GM21717 (cell line): Measurements from ENCODE around the gene GALNS.
"Not testable (repeated sequence)": the region's sequence is repeated elsewhere in the genome, so short reads cannot be mapped to it uniquely, and the experiment has no call there.

ENCODE experiments used
- ATAC-seq: cut with Tn5 transposase; IDR thresholded peaks from one replicate; pipeline ENCODE4 v1.9.1; 2021; ENCODE audit warnings: mild to moderate bottlenecking, moderate library complexity; ENCODE audit not compliant: unreplicated experiment

GALNS gene, protein sequence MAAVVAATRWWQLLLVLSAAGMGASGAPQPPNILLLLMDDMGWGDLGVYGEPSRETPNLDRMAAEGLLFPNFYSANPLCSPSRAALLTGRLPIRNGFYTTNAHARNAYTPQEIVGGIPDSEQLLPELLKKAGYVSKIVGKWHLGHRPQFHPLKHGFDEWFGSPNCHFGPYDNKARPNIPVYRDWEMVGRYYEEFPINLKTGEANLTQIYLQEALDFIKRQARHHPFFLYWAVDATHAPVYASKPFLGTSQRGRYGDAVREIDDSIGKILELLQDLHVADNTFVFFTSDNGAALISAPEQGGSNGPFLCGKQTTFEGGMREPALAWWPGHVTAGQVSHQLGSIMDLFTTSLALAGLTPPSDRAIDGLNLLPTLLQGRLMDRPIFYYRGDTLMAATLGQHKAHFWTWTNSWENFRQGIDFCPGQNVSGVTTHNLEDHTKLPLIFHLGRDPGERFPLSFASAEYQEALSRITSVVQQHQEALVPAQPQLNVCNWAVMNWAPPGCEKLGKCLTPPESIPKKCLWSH

DNA sequence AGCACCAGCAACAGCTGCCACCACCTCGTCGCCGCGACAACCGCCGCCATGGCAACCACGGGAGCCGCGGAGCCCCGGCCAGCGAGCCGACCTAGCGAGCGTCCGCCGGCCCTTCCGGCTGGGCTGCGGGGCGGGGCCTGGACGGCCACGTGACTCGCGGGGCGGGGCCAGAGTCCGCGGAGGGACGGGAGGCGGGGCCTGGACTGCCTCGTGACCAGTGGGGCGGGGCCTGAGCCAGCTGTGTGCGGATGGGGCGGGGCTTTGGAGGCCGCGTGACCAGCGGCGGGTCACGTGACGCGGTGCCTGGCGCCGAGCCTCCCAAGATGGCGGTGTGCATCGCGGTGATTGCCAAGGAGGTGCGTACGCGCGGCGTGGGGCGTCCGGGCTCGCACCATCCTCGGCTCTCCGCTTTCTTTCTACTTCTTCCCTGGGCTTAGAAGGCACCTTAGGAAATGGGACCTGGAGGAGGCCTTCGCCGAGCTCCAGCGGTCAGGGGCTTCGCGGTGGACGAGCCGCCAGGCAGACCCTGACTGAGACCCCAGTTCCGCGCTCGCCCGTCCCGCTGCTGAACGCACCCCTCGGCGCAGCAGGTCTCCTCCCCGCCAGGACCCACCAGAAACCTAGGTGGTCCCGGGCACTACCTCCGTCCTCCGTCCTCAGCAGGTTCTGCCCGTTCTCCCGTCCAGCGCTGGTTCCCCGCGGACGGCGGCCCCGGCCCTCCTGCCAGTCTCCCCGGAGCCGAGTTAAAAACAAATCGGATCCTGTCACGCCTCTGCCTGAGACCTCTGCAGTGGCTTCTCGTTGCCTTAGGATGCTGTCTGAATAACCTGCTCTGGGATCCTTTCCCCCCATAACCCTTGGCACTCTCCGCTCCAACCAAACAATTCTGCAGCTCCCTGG lies at the start of gene GALNS, which contains the start of gene TRAPPC2L:
TSS of gene GALNS (minus strand) at position 120 of the 900 bp plus-strand sequence. CDS start at position 50, 70 bp downstream.
TSS of gene TRAPPC2L (plus strand) at position 300 of the 900 bp plus-strand sequence. CDS start at position 324, 24 bp downstream.
- peak; percentile 79 for ATAC-seq

- ATAC-seq: no peak
Observed at GRCh38 chr16:88906020-88906419, 49.3 kb upstream of the GALNS start.

DNA sequence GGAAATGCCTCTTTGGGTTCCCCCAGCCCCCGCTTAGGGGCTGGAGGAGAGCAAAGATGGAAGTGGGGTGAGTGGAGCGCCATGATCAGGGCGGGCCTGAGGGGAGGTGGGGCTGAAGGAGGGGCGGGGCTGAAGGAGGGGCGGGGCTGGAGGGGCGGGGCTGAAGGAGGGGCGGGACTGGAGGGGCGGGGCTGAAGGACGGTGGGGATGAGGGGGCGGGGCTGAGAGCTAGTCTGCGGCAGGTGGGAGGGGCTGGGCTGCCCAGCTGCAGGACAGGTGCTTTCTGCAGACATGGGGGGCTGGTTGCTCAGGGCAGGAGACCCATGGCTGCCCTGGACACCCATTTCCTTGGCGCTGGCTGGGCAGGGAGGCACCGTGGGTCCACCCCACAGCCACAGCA lies 48.8 kb upstream of the GALNS start:
- ATAC-seq: no peak

GRCh38 chr16:88904676-88905365 lies 48.1 kb upstream of the GALNS start:
- no peak for ATAC-seq

DNA sequence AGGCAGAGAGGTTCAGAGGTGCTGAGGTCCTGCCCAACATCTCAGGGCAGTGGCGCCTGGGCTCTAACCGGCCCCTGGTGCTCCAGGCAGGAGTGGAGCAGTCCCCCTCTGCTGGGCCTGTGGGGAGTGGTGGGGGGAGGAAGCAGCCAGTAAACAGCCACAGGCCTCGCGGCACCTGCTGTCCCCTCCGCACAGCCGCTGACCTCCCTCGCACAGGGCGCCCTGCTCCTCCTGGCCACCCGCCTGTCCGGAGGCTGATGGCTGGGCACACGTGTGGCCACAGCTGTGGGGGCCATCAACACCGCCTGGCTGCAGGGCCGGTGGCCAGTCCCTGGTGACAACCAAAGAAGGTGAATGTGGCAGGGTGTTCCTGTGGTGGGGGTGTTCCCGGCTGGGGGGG lies 46.5 kb upstream of the GALNS start:
- no peak for ATAC-seq

GRCh38 chr16:88902744-88903143 lies 46.0 kb upstream of the GALNS start:
- ATAC-seq: no peak

- no peak for ATAC-seq
Observed at GRCh38 chr16:88901718-88902337, 45.1 kb upstream of the GALNS start.

GRCh38 chr16:88900662-88901052 lies 43.9 kb upstream of the GALNS start:
- no peak for ATAC-seq

GRCh38 chr16:88899901-88900661 lies 43.3 kb upstream of the GALNS start:
- ATAC-seq: no peak

DNA sequence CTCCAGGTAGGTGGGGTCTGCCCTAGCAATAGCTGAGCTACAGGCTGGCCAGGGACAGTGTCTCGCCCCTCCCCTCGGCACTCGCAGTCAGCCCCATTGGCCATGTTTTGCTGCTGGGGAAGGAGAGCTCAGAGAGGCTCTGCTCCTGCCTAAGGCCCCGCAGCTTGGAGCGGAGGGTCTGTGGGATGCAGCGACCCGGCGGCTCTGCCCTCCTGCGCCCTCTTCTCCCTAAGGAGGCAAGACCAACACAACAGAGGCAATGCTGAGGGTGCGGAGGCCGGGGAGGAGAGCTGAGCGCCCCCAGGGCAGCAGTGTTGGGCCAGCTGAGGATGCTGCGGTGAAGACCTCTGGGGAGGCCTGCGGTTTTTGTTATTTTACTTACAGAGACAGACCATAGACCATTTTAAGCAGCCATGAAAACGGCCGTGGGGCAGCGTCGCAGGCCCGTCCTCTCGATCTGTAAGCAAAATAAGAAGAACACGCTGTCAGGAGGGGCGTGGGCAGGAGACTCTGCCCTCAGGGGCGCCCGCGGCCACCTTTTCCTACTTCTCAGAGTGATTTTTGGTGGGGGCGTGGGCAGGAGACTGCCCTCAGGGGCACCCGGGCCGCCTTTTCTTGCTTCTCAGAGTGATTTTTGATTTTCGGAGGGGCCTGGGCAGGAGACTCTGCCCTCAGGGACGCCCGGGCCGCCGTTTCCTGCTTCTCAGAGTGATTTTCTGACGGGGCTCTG lies 41.1 kb upstream of the GALNS start:
- no peak for ATAC-seq

DNA sequence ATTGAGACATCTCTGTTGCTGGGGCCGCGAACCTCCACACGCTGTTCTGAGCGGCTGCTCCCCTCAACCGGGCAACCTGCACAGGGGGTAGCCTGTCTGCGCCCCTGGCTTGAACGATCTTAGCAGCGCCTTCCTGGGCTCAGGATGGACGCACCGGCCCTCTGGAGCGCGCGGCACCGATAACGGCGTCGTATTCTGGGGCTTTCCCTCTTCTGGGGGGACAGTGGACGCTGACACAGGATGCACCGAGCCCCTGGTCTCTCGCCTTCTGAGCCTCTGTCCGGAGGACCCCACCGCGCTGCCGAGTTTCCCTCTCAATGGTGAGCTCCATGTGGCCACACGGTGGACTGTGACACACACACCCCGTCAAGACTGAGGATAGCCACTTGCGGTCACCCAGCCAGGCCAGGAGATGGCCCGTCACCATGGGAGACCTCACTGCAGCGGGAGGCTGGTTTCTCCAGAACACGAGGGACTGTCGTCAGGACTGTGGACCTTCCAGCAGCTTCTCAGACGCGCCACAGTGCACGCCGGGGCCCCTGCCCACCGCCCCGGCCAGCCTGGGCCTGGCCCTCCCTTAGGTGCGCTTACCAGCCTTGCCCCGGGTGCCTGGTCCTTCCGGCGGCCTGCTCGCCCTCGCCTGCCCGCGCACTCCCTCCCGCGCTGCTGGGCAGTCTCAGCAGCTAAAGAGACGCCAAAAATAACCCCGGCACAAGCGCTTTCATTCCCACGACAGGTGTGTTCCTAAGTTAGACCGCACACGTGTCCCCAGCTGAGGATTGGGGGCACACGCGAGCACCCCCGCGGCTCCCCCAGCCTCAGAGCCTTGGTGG lies 39.7 kb upstream of the GALNS start:
- ATAC-seq: no peak

- ATAC-seq: no peak
Observed at GRCh38 chr16:88895335-88895734, 38.6 kb upstream of the GALNS start.

GRCh38 chr16:88894681-88895300 lies 38.0 kb upstream of the GALNS start:
- ATAC-seq: no peak

GRCh38 chr16:88894266-88894665 lies 37.5 kb upstream of the GALNS start:
- ATAC-seq: not testable (repeated sequence)

DNA sequence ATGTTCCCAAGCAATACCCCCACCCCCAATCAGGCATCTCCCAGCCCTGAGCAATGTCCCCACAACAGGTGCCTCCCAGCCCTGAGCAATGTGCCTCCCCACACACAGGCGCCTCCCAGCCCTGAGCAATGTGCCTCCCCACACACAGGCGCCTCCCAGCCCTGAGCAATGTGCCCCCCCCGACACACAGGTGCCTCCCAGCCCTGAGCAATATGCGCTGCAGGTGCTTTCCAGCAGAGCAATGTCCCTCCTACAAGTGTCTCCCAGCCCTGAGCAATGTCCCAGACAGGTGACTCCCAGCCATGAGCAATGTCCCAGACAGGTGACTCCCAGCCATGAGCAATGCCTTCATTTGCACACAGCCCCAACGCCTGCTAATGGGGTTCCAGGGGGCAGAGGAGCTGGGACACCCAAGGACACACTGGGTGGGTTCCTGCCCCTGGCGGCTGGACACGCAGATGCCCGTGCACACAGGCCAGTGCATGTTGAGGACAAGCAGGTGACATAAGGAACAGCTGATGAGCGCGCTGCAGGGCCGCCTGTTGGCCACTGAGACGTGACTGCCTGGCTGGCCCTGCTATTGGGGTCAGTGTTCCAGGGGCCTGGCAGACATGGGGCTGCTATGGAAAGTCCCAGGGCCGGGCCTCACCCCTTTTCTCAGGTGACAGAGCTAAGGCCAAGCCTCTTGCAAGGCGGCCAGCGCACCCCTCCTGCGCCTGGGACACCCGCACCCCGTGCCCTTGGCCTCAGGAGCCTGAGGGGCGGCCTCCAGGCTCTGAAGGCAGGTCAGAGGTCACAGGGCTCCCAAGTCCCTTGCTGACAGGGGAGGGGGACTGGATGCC lies 36.6 kb upstream of the GALNS start:
- no peak for ATAC-seq

- no peak for ATAC-seq
Observed at GRCh38 chr16:88892065-88892464, 35.3 kb upstream of the GALNS start.

- ATAC-seq: no peak
Observed at GRCh38 chr16:88891083-88891482, 34.3 kb upstream of the GALNS start.
